H1 (cell line): Measurements from ENCODE around the gene MAGI3. TPM values are rescaled to one million over a fixed set of nuclear protein-coding genes. Genes with fewer than 3 reads are reported as not detected.

Experiments
- CTCF ChIA-PET: fragments of 300-600 bp; sonication (Branson Sonifier 250); formaldehyde crosslinking; loops from one replicate; lab custom pipeline; 2021; ENCODE audit not compliant: partially characterized antibody; lab: Charles Lee
- POLR2A ChIA-PET: fragments of 300-600 bp; sonication (Branson Sonifier 250); formaldehyde crosslinking; loops from one replicate; lab custom pipeline; 2021; ENCODE audit warnings: inconsistent platforms; ENCODE audit not compliant: partially characterized antibody; lab: Charles Lee
- DNase-seq, 2 experiments: peaks; one replicate each; pipeline versions ENCODE4 v3.0.0 to v3.0.0-alpha.2; 2010 to 2022; ENCODE audit warnings: low spot score in 2 of 2, low read depth in 1 of 2, mixed read lengths in 1 of 2
- FAIRE-seq: peaks from 2 replicates; lab custom pipeline; 2011; peaks lifted over from hg19 to GRCh38; lab: Jason Lieb, UNC
- H2AFZ ChIP-seq: 2 replicates; pipeline ENCODE4 v1.8.1; 2012; ENCODE audit warnings: low read length, inconsistent platforms
- H2AK5ac ChIP-seq: 2 replicates; pipeline ENCODE4 v1.6.1; 2013; ENCODE audit warnings: low read depth, low read length
- H2BK120ac ChIP-seq: replicated peaks from 2 replicates; pipeline ENCODE3; 2013; ENCODE audit warnings: low read depth, low read length, inconsistent platforms
- H2BK12ac ChIP-seq: 2 replicates; pipeline ENCODE4 v1.6.1; 2013; ENCODE audit warnings: low read depth, low read length
- H2BK15ac ChIP-seq: 2 replicates; pipeline ENCODE4 v1.6.1; 2013; ENCODE audit warnings: low read length
- H2BK20ac ChIP-seq: 2 replicates; pipeline ENCODE4 v1.6.1; 2013; ENCODE audit warnings: low read length
- H2BK5ac ChIP-seq: 2 replicates; pipeline ENCODE4 v1.6.1; 2013; ENCODE audit warnings: low read depth, low read length
- H3K14ac ChIP-seq: 2 replicates; pipeline ENCODE4 v1.6.1; 2013; ENCODE audit warnings: inconsistent platforms; ENCODE audit not compliant: insufficient read length
- H3K18ac ChIP-seq: 2 replicates; pipeline ENCODE4 v1.6.1; 2013; ENCODE audit warnings: low read length; ENCODE audit errors: extremely low read depth
- H3K23ac ChIP-seq: 2 replicates; pipeline ENCODE4 v1.6.1; 2013; ENCODE audit warnings: inconsistent platforms; ENCODE audit not compliant: insufficient read length
- H3K23me2 ChIP-seq: 2 replicates; pipeline ENCODE4 v1.6.1; 2013; ENCODE audit warnings: low read depth, low read length
- H3K27ac ChIP-seq: 2 replicates; pipeline ENCODE4 v1.6.1; 2011; ENCODE audit warnings: low read depth, low read length, inconsistent platforms
- H3K27me3 ChIP-seq, 4 experiments: replicated peaks in 1 of 4; 1 replicate in 1 of 4; 2 replicates in 3 of 4; pipeline versions ENCODE4 v1.6.1 to v1.8.1; 2011 to 2013; ENCODE audit warnings: low read length in 3 of 4, mild to moderate bottlenecking in 3 of 4, inconsistent platforms in 2 of 4, mixed read lengths in 2 of 4, moderate library complexity in 1 of 4; ENCODE audit not compliant: control insufficient read depth in 3 of 4, insufficient read depth in 3 of 4; ENCODE audit errors: extremely low read depth in 1 of 4
- H3K36me3 ChIP-seq, 4 experiments: 2 replicates each; pipeline versions ENCODE4 v1.6.1 to v1.8.1; 2011 to 2013; ENCODE audit warnings: mild to moderate bottlenecking in 4 of 4, low read length in 3 of 4, moderate library complexity in 2 of 4, control low read depth in 1 of 4, inconsistent platforms in 1 of 4; ENCODE audit not compliant: insufficient read depth in 4 of 4, control insufficient read depth in 2 of 4
- H3K4ac ChIP-seq: replicated peaks from 2 replicates; pipeline ENCODE3; 2013; ENCODE audit warnings: low read length, low read depth, mixed read lengths, inconsistent platforms; ENCODE audit not compliant: insufficient read length
- H3K4me1 ChIP-seq, 4 experiments: replicated peaks in 1 of 4; 1 replicate in 1 of 4; 2 replicates in 3 of 4; pipeline versions ENCODE4 v1.6.1 to v1.8.1; 2011 to 2013; ENCODE audit warnings: low read length in 3 of 4, inconsistent platforms in 2 of 4, mixed read lengths in 1 of 4; ENCODE audit not compliant: insufficient read depth in 4 of 4, control insufficient read depth in 3 of 4
- H3K4me2 ChIP-seq, 2 experiments: 2 replicates each; pipeline versions ENCODE4 v1.6.1 to v1.8.1; 2011 to 2013; ENCODE audit warnings: low read depth in 2 of 2, low read length in 2 of 2, control low read depth in 1 of 2, inconsistent platforms in 1 of 2, mild to moderate bottlenecking in 1 of 2; ENCODE audit not compliant: insufficient read depth in 1 of 2
- H3K4me3 ChIP-seq, 4 experiments: fragments of 200-600, 300-600 bp in 1 of 4; sonication (generic), shearing (Covaris generic), sonication (Bioruptor Twin) in 1 of 4; 2 replicates each; pipeline versions ENCODE4 v1.5.1 to v1.8.1; 2011 to 2016; ENCODE audit warnings: low read length in 4 of 4, low read depth in 3 of 4, control low read depth in 2 of 4, inconsistent platforms in 2 of 4, mild to moderate bottlenecking in 2 of 4, mixed read lengths in 1 of 4, moderate library complexity in 1 of 4; ENCODE audit not compliant: insufficient read depth in 2 of 4; ENCODE audit errors: extremely low read depth in 1 of 4
- H3K56ac ChIP-seq: replicated peaks from 2 replicates; pipeline ENCODE3; 2013; ENCODE audit warnings: low read depth, mild to moderate bottlenecking, mixed read lengths, low read length, inconsistent platforms; ENCODE audit not compliant: insufficient read length
- H3K79me1 ChIP-seq: 2 replicates; pipeline ENCODE4 v1.6.1; 2013; ENCODE audit warnings: low read depth, low read length, control low read depth
- H3K79me2 ChIP-seq, 2 experiments: 2 replicates each; pipeline versions ENCODE4 v1.6.1 to v1.8.1; 2012 to 2013; ENCODE audit warnings: low read length in 2 of 2, mild to moderate bottlenecking in 2 of 2, inconsistent platforms in 1 of 2; ENCODE audit not compliant: insufficient read depth in 2 of 2, control insufficient read depth in 1 of 2
- H3K9ac ChIP-seq, 4 experiments: replicated peaks in 1 of 4; 1 replicate in 1 of 4; 2 replicates in 3 of 4; pipeline versions ENCODE4 v1.6.1 to v1.8.1; 2011 to 2013; ENCODE audit warnings: low read depth in 3 of 4, low read length in 3 of 4, control low read depth in 2 of 4, mild to moderate bottlenecking in 2 of 4, moderate library complexity in 2 of 4, inconsistent platforms in 1 of 4; ENCODE audit errors: extremely low read depth in 1 of 4
- H3K9me3 ChIP-seq, 2 experiments: 2 replicates each; pipeline versions ENCODE4 v1.6.1 to v1.8.1; 2012 to 2013; ENCODE audit warnings: mild to moderate bottlenecking in 2 of 2, moderate library complexity in 2 of 2, control low read depth in 1 of 2, inconsistent platforms in 1 of 2, low read depth in 1 of 2, low read length in 1 of 2, mixed read lengths in 1 of 2; ENCODE audit not compliant: insufficient read depth in 2 of 2
- H4K20me1 ChIP-seq, 2 experiments: replicated peaks in 1 of 2; 2 replicates each; pipeline versions ENCODE3 to v1.8.1; 2011 to 2013; ENCODE audit warnings: inconsistent platforms in 2 of 2, low read length in 2 of 2, mild to moderate bottlenecking in 1 of 2; ENCODE audit not compliant: insufficient read depth in 2 of 2, control insufficient read depth in 1 of 2
- H4K5ac ChIP-seq: 2 replicates; pipeline ENCODE4 v1.6.1; 2013; ENCODE audit warnings: low read length, low read depth, mixed read lengths, inconsistent platforms; ENCODE audit not compliant: insufficient read length
- H4K8ac ChIP-seq: 2 replicates; pipeline ENCODE4 v1.8.0; 2013; ENCODE audit warnings: mild to moderate bottlenecking, moderate library complexity, low read length, inconsistent platforms; ENCODE audit not compliant: insufficient read depth; ENCODE audit errors: extremely low read depth
- H4K91ac ChIP-seq: replicated peaks from 2 replicates; pipeline ENCODE3; 2013; ENCODE audit warnings: low read length, mixed read lengths, inconsistent platforms; ENCODE audit not compliant: insufficient read length
- BRCA1 ChIP-seq: IDR thresholded peaks from 2 replicates; pipeline ENCODE4 v1.6.1; 2012; ENCODE audit warnings: low read depth, low read length, improper control_type of control experiment
- CTBP2 ChIP-seq: IDR thresholded peaks from 2 replicates; pipeline ENCODE4 v1.7.0; 2011; ENCODE audit warnings: borderline replicate concordance, mild to moderate bottlenecking, moderate library complexity, mixed read lengths, low read length; ENCODE audit not compliant: insufficient read depth, insufficient read length
- EGR1 ChIP-seq: IDR thresholded peaks from 2 replicates; pipeline ENCODE4 v1.6.1; 2011; ENCODE audit warnings: low read depth, low read length, borderline replicate concordance
- EP300 ChIP-seq, 2 experiments: IDR thresholded peaks; 1 replicate in 1 of 2; 2 replicates in 1 of 2; pipeline ENCODE4 v1.6.1; 2011 to 2012; ENCODE audit warnings: low read depth in 2 of 2, low read length in 2 of 2, mild to moderate bottlenecking in 2 of 2, borderline replicate concordance in 1 of 2, inconsistent platforms in 1 of 2, moderate library complexity in 1 of 2
- NRF1 ChIP-seq: IDR thresholded peaks from 2 replicates; pipeline ENCODE4 v1.6.1; 2011; ENCODE audit warnings: mild to moderate bottlenecking, low read depth, low read length, improper control_type of control experiment
- WGBS, 2 experiments: shearing (Covaris generic) in 1 of 2; methylation state at CpG; one replicate each; pipeline versions ENCODE4 v1.1.6 to v1.1.7; 2013 to 2015; ENCODE audit warnings: low lambda C conversion rate in 2 of 2, mixed read lengths in 2 of 2, inconsistent platforms in 1 of 2, low coverage in 1 of 2, missing lambda C conversion rate in 1 of 2; ENCODE audit not compliant: insufficient replicate concordance in 2 of 2, insufficient coverage in 1 of 2, insufficient read length in 1 of 2; ENCODE audit errors: extremely low coverage in 1 of 2, missing lambda C conversion rate in 1 of 2; 5-methylcytosine and 5-hydroxymethylcytosine counted together
- polyA plus RNA-seq, 7 experiments: library from polyadenylated mRNA; depleted of rRNA in 3 of 7; stranded (reverse) in 5 of 7; unstranded in 2 of 7; fragments of >200 nt in 5 of 7; fragments of 200-250 nt in 2 of 7; gene quantifications; 1 replicate in 5 of 7; 2 replicates in 1 of 7; 4 replicates in 1 of 7; pipeline versions ENCODE4 v1.2.1 to v1.2.3, GENCODE V29; 2011 to 2013; ENCODE audit warnings: missing spikeins in 2 of 7, mixed read lengths in 2 of 7
- total RNA-seq: library from RNA; stranded (reverse); fragmentation: NEBNext Ultra II Directional; extraction: Animal tissue kit (Norgen Biotek cat#: 25700); gene quantifications from 2 replicates; pipeline ENCODE4 v1.2.1, GENCODE V29; 2021

The MAGI3 gene
- total and polyA plus RNA-seq, 2 of the 8 experiments (the other 6 are each of a cell fraction or from before 2014, with no cell fraction given), result 2.3 to 7.8 TPM

GRCh38 chr1:113396102-113396501 lies 5.8 kb downstream of the MAGI3 start:
- FAIRE-seq, result no peak

More at GRCh38 chr1:113396102-113396501, 5.8 kb downstream of the MAGI3 start:
- POLR2A ChIA-PET, result no interaction called here
- Histone ChIP-seq H3K56ac (no peak overlapping the region), H3K27me3 (no peaks in the 10 kb centered on the region; a peak in 2 of 7 replicates), H2BK20ac (no peak overlapping the region), H3K4me3 (no peak overlapping the region), H3K79me1 (no peaks in the 10 kb centered on the region), H2AFZ (no peak overlapping the region), H2BK12ac (no peak overlapping the region), H3K23ac (no peak overlapping the region), H2BK15ac (no peak overlapping the region), H4K91ac (no peak overlapping the region), H3K36me3 (no peaks in the 10 kb centered on the region), H2AK5ac (no peak overlapping the region), H3K4me1 (peaks cover 0 to 5% (median 2%) of the 10 kb centered on the region in 4 experiments; a peak in 2 of 7 replicates), H3K27ac (no peak overlapping the region), H4K20me1 (peaks cover 8 to 10% of the 10 kb centered on the region in 2 experiments), H3K18ac (no peak overlapping the region), H3K4me2 (no peak overlapping the region), H4K8ac (no peak overlapping the region), H3K9me3 (no peaks in the 10 kb centered on the region), H3K79me2 (peaks cover 0 to 52% of the 10 kb centered on the region in 2 experiments; a peak in 3 of 4 replicates), H3K23me2 (peaks cover 6% of the 10 kb centered on the region), H3K14ac (no peak overlapping the region), H2BK5ac (no peak overlapping the region), H4K5ac (no peak overlapping the region), H3K9ac (no peak overlapping the region), H3K4ac (no peak overlapping the region), H2BK120ac (no peak overlapping the region)
- 97% methylated on average over 2 of the region's 2 CpGs; no CpG with 5 or more reads in 1 of the 2 experiments for WGBS, 2 experiments
- CTCF ChIA-PET, result interaction anchor here (1.0 kb wide), 1 partner anchor 184 kb away, joined by 3 read pairs; no protein-coding TSS in a partner anchor
- TF ChIP-seq EP300 (IDR thresholded peaks at IDR 0.05; ENCODE audit: borderline replicate concordance in 1 of 2, low read depth in 2 of 2, low read length in 2 of 2) (no peak), NRF1 (no peak), CTBP2 (no peak), BRCA1 (no peak), EGR1 (no peak)
- no peak for DNase-seq
